ENCODE measurements around the gene SFSWAP. TPM values are rescaled to one million over a fixed set of nuclear protein-coding genes. Genes with fewer than 3 reads are reported as not detected.

The SFSWAP gene
- total and polyA plus RNA-seq, 10 donors, result 19.5 to 74.4 (median 58.8) TPM

- no peaks in the 10 kb centered on the region for H3K27me3 ChIP-seq (replicated peaks in 1 of 7)
- 94 to 98% (median 98%) methylated on average over 23 of the region's 23 CpGs for WGBS, 5 donors
- intact Hi-C loops (cut with DNase I; ENCODE audit: low total_unique reads), result no loop called here
- peaks cover 0 to 29% (median 27%) of the 10 kb centered on the region in 6 donors for H3K4me1 ChIP-seq
- TF ChIP-seq POLR2A (IDR thresholded peaks at IDR 0.05) (no peak), CTCF (IDR thresholded peaks at IDR 0.05 in 8 of 11, conservative IDR thresholded peaks at IDR 0.05 in 3 of 11) (no peak)
- H3K27ac ChIP-seq, result no peak overlapping the region
- no peak overlapping the region for H3K4me3 ChIP-seq
- no peaks in the 10 kb centered on the region for H3K9me3 ChIP-seq
- DNase-seq, result peak; percentile 59
- peaks cover 0 to 97% (median 48%) of the 10 kb centered on the region in 6 donors for H3K36me3 ChIP-seq
These were observed 68.1 kb downstream of the SFSWAP start for GRCh38 chr12:131779027-131779426.

- DNase-seq, result no peak
- Histone ChIP-seq H3K36me3 (peaks cover 3 to 97% (median 67%) of the 10 kb centered on the region in 6 donors), H3K4me3 (no peak overlapping the region), H3K9me3 (no peaks in the 10 kb centered on the region), H3K4me1 (peaks cover 0 to 4% (median 0%) of the 10 kb centered on the region in 6 donors), H3K27me3 (replicated peaks in 1 of 7) (no peaks in the 10 kb centered on the region), H3K27ac (no peak overlapping the region)
- whole genome bisulfite sequencing, 5 donors, result 94 to 100% (median 97%) methylated on average over 2 of the region's 2 CpGs
- TF ChIP-seq POLR2A (IDR thresholded peaks at IDR 0.05), result no peak
- intact Hi-C loops (cut with DNase I; ENCODE audit: low total_unique reads), result no loop called here
These were observed 71.2 kb downstream of the SFSWAP start for GRCh38 chr12:131782061-131782460.

- WGBS, 5 donors, result 47 to 55% (median 51%) methylated on average over 10 of the region's 10 CpGs
These were observed 73.1 kb downstream of the SFSWAP start for GRCh38 chr12:131783915-131784541.

GRCh38 chr12:131784909-131785762 is 74.2 kb downstream of the SFSWAP start:
- intact Hi-C loops (cut with DNase I; ENCODE audit: low total_unique reads), result no loop called here
- H3K9me3 ChIP-seq, result no peaks in the 10 kb centered on the region
- peaks cover 0 to 4% (median 0%) of the 10 kb centered on the region in 6 donors for H3K4me1 ChIP-seq
- DNase-seq, result no peak
- H3K36me3 ChIP-seq, result peaks cover 3 to 97% (median 71%) of the 10 kb centered on the region in 6 donors
- no peaks in the 10 kb centered on the region for H3K27me3 ChIP-seq (replicated peaks in 1 of 7)
- TF ChIP-seq POLR2AphosphoS5 (IDR thresholded peaks at IDR 0.05) (peak in 1 of 3 donors; percentile 35), CTCF (IDR thresholded peaks at IDR 0.05 in 8 of 11, conservative IDR thresholded peaks at IDR 0.05 in 3 of 11) (no peak)
- 91 to 93% (median 92%) methylated on average over 30 of the region's 30 CpGs for WGBS, 5 donors
- H3K4me3 ChIP-seq, result no peak overlapping the region
- no peak overlapping the region for H3K27ac ChIP-seq

More at GRCh38 chr12:131783915-131784541, 73.1 kb downstream of the SFSWAP start:
- no peak for DNase-seq
- intact Hi-C loops (cut with DNase I; ENCODE audit: low total_unique reads), result no loop called here
- TF ChIP-seq POLR2A (IDR thresholded peaks at IDR 0.05) (no peak), CTCF (IDR thresholded peaks at IDR 0.05 in 8 of 11, conservative IDR thresholded peaks at IDR 0.05 in 3 of 11) (no peak), POLR2AphosphoS5 (IDR thresholded peaks at IDR 0.05) (no peak)
- peaks cover 0 to 4% (median 0%) of the 10 kb centered on the region in 6 donors for H3K4me1 ChIP-seq
- H3K27me3 ChIP-seq (replicated peaks in 1 of 7), result no peaks in the 10 kb centered on the region
- H3K27ac ChIP-seq, result no peak overlapping the region
- H3K36me3 ChIP-seq, result peaks cover 3 to 97% (median 70%) of the 10 kb centered on the region in 6 donors
- no peaks in the 10 kb centered on the region for H3K9me3 ChIP-seq
- H3K4me3 ChIP-seq, result no peak overlapping the region

Data from spleen (tissue), 11 donors.